KG1 (cell line): ENCODE results near the gene RAB3B.

Experiments used
- DNase-seq: peaks from one replicate; lab custom pipeline; 2025; lab: John Stamatoyannopoulos, UW

Gene RAB3B

DNA sequence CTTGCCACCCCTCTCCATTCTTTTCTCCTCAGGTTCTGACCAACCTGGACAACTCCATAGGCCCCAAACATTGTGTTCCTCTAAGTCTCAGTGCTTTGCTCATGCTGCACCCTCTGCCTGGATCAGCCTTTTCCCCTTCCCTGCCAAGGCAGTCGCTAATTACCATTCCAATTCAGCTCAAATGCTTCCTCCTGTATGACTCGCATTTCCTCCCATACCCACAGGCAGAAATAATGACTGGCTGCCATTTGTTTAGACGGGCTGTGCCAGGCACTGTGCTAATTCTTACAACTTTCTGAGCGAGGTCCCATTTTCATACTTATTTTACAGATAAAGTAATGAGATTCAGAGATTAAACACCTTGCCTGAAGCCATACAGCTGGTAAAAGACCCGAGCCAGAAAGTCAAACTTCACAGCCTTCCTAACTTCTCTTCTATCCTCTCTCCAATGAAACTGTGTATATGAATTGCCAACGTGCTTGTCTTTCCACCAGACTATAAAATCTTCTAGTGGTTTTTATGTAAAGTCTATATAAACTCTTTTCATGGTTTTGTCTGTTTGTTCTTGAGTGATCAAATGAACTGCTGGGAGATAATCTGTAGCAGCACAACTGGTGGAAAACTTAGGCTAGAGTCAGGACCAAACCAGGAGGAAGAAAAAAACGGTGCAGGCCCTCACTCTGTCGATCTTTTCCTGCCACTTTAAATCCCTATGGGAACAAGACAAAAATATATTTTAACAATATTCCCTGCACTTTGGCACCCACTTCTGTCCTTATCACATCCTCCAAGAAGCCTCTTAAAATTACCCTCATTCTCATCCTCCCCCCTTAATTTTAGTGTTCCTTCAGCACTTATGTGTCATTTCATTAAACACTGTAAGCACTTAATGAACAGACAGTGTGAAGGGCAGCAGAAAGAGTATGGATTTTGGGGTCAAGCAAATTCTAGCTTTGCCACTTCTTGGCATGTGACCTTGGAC is 33.7 kb downstream of the RAB3B start:
- no peak for DNase-seq

DNA sequence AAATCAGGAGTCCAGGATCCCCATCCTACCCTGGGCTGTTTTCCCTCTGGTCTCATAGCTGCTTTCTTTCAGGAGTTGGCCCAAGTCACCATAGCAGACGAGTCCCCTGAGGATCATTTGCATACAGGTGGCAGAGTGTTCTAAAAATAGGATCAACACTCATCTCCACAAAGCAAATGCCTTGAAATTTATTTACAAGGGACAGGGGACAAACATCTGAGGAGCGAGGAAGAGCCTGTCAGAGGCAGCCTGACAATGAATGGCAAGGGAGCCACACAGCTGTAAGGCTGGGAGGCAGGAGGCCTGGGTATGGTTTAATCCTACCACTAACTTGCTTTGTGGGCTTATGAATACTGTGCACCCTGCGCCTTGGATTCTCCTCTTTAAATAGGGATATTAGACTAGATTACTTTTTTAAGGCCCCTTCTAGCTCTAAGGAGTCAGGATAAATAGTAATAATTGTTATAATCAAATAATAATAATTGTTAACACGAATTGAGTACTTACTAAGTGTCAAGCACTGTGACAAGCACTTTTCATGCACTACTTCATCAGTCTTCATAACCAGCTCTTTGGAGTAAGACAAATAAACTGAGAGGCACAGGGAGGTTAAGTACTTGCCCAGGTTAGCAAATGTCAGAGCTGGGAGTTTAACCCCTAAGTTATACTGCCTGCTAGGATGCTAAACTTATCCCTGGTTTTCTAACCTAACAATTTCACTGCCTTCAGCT is 34.5 kb downstream of the RAB3B start:
- no peak for DNase-seq

DNA sequence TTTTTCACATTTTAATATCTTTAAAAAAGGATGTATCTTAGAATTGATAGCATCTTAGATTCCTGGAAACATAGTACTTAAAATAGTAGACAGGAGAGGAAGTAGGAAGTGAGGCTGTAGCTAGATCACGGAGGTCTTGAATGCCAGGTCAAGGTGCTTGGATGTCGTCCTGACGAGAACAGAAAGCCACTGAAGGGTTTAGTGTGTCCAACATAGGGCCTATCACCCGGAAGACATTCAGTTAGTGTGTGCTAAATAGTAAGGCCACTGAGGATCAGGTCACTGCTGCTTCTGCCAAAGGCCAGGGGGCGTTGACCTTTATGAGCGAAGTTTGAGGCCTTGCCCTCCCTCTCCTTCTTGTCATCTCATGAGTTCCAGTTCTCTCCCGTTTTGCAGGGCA is 35.7 kb downstream of the RAB3B start:
- no peak for DNase-seq

DNA sequence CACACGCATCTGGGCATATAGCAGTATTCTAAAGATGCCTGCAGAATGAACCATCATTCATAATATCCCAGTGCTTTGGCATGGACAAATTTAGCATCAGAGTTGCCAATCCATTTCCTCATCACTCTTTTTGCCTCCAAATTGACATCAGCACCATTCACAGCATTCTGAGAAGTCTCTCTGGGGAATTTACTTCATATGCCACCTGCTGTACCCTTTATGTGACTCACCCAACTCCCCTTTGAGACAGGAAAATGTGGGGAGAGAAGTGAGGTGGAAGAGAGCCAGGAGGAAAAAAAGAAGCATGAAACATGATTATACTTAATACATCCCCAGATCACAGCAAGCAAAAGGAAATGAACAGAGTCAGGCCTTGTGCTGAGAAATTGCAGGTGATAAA is 37.4 kb downstream of the RAB3B start:
- DNase-seq: no peak

DNA sequence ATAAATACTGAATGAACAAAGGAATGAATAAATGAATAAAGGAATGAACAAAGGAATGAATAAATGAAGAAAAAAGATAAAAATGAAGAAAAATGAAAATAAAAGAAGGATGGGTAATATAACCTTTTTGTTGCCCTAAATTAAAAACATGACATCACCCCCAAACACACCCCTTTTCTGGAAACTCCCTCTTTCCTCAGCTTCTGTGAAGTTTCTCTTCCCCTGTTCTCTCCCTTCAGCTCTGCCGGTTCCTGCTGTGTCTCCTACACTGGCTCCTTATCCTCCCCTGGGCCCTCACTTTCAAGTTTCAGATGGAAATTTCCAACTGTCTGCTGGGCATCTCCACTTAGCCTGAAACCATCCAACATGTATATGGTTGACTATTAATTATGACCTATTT is 37.9 kb downstream of the RAB3B start:
- no peak for DNase-seq

DNA sequence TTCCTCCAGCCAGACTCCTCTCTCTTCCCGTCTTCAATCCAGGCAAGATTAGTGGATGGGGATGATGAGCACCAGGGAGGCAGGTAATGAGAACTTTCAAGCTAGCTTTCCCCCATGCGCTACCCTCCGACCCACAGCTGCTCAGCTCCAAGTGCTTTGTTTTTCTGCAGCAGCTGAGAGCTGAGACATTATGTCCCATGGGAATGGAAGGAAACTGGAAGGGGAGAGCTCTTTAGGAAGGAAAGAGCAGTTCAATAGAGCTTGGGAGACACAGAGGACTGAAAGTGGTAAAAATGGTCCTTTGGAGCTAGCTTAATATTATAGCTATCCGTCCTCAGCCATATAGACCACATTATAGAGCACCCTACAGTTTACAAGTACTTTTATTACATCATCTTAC is 39.8 kb downstream of the RAB3B start:
- DNase-seq: no peak

DNA sequence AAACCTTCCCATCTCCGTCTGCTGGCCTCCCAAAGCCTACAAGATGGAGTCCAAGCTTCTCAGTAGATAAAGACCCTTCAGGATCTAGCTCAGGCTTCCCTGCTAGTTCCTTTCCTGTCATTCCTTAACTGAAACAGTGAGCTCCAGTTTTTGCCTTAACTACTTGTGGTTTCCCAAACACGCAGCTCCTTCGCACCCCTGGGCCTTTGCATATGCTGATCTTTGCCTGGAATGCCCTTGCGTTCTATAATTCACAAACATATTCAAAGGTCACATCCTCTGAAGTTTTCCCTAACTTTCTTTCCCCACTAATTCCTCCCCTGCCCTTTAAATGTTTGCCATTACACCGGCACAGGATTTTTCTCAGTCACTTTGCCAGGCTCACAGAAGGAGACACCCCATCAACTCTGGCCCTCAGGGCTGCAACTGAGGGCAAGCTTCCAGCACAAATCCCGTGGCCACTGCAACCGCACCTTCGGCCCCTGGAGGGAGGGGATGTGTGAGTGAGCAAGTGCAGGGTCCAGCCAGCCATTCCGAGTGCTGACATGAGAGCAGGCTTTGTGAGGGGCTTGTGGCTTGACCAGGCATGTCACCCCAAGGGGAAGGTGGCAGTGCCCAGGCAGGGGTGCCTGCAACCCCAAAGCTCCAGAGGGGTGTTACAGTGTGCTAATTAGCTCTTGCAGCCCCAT is 41.3 kb downstream of the RAB3B start:
- no peak for DNase-seq

DNA sequence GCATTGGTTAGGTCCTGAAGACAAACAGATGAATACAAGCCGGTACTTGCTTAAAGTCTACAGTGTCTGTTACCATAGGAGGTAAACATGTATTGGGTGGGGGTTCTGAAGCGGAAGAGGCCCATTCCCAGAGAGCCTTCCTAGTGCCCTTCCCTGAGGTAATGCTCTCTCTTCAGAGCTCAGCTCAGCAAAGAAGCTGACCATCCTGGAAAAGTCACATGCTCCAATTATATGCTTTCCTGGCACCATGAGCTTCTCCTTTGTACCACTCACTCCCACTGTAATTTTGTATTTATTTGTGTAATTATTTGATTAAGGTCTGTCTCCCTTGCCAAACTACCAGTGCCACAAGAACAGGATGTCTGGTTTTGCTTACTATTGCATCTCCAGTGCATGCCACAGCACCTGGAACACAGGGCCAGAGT is 42.0 kb downstream of the RAB3B start:
- no peak for DNase-seq

DNA sequence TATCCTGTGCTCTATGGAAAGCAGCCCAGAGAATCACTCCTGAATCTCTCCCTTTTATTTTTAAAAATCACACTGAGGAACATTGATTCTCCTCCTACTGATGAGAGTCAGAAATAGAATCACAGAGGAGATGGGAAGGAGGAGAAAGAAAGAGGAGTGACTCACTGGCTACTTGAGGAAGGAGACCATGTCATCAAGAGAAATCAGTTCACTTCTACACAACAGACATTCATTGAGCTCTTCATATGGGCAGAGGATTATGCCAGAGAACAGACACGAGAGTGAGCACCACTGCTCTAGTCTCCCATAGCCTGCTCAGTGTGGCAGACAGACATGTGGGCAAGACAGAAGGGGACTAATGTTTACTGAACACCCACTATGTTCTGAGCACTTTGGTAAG is 44.2 kb downstream of the RAB3B start:
- DNase-seq: no peak

DNA sequence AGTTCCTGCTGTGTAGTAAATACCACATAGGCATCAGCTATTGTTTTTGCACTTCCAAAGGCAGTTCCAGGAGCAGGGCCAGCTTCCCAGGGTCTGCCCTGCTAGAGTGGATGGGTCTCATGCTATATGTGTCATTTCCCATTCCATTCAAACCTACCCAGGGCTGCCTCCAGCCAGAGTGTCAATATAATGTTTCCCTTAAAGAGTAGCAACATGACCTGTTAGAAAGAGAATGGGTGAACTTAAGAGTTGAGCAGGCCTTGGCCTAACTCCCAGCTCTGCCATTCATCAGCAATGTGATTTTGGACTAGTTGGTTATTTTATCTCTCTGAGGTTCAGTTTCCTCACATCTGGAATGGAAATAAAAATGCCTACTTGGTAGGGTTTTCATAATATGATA is 44.9 kb downstream of the RAB3B start:
- no peak for DNase-seq

DNA sequence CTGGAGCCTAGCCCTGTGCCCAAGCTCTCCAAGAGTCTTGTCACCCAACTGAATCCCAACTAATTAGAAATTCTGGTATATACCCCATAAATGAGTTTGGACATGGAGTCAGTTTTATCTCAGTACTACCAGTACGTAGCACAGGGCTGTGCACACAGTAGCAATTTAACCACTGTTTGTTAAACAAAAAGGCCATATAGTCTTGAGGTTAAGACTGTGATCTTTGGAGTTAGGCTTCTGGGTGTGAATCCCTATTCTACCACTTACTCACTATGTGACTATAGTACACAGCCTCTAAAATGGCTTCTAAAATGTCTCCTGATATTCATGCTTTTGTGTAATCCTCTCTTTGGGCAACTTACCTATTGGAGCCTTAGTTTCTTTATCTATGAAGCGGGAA is 48.2 kb downstream of the RAB3B start:
- DNase-seq: no peak

DNA sequence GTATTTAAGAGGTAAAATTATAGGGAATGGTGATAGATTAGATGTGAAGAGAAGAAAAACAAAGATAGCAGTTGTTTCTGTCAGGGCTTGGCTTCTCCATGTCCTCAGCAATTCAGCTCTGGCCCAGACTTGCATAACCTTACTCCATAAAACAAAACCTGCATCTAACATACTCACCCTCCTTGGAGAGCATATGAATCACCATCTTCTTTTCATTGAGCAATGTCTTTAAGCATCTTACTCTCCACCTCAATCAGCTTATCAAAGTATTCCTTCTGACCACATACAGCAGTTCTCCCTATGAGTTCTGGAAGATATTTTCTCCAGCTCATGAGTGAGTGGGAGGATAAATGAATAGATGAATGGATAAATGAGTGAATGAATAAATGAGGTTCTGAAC is 49.0 kb downstream of the RAB3B start:
- DNase-seq: no peak

DNA sequence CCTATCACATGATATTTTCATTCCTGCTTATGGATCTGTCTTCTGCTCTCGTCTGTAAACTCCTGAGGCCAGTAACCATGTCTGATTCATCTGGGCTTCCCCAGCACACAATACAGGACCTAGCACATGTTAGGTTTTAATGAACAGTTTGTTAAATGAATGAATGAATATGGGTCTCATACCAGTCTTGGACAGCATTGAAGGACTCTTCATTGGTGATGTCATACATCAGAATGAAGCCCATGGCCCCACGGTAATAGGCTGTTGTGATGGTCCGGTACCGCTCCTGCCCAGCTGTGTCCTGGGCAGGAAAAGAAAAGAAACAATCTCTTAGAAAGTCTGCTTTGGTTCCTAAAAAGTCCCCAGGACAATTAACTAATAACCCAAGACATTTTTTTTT is 53.4 kb downstream of the RAB3B start:
- DNase-seq: no peak

DNA sequence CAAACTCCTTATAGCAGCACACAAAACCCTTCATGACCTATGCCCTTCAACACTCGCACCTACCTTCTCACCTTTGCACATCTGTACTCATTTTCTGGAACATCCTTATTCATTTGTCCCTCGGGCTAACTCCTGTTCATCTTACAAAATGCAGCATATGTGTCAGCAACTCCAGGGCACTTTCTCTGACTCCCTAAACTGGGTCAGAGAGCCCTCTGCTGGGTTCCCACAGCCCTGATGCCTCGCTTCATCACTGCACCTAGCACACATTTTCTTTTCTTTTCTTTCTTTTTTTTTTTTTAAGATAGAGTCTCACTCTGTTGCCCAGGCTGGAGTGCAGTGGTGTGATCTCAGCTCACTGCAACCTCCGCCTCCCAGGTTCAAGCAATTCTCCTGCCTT is 54.0 kb downstream of the RAB3B start:
- DNase-seq: no peak

DNA sequence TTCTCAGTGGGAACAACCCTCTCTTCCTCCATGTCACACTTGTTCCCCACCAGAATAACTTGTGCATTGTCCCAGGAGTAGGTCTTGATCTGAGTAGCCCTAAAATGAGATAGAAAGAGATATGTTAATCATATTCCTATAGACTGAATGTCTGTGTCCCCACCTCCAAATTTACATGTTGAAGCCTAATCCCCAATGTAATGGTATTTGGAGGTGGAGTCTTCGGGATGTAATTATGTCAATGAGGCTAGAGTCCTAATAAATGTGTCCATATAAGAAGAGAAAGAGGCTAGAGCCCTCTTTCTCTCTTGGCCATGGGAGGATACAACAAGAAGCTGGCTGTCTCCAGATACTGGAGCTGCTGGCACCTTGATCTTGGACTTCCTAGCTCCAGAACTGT is 57.2 kb downstream of the RAB3B start:
- no peak for DNase-seq

DNA sequence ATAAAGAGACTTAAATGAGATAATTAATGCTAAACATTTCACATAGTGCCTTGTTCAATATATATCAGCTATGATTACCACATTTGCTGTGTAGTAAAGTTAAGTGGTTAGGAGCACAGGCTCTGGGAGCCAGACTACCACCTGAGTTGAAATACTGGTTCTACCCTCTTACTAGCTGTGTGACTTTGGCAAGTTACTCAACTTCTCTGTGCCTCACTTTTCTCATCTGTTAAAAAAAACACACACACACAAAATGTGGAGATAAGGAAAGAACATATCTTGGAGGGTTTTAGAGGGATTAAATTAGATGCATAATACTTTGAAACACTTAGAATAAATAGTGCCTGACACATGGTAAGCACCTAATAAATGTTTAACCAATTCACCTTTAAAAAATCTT is 60.2 kb downstream of the RAB3B start:
- DNase-seq: no peak

DNA sequence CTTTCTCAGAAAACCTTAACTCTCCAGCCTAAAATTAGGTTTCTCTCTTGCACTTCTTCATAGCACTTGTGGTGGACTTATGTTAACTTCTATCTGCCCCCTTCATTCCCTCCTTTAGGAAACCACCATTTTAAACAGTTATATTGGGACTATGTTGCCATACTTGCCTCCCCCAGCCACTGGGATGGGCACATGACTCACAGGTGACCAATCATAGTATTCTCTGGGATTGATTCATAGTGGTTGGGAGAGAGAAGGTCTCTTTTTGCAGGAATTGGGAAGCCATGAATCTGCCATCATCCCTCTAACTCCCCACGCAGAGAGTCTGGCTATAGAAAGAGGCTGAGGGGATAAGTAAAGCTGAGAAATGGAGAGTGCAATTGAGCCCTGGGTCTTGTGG is 61.6 kb downstream of the RAB3B start:
- no peak for DNase-seq

DNA sequence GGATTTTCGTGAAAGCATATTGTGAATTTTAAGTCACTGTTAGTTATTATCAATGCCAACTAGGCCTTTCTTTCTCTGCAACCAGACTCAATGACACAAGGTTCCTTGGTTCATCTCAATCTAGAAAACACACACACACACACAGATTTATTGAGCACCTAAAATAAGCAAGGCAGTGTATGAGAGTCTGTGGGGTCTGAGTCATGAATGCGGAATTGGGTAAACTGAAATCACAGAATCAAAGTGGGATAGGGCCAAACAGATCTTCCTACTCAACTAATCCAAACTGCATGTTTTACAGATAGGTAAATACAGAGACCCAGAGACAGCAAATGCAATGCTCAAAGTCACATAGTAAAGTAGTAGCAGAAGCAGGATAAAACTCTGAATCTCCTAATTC is 63.5 kb downstream of the RAB3B start:
- no peak for DNase-seq

DNA sequence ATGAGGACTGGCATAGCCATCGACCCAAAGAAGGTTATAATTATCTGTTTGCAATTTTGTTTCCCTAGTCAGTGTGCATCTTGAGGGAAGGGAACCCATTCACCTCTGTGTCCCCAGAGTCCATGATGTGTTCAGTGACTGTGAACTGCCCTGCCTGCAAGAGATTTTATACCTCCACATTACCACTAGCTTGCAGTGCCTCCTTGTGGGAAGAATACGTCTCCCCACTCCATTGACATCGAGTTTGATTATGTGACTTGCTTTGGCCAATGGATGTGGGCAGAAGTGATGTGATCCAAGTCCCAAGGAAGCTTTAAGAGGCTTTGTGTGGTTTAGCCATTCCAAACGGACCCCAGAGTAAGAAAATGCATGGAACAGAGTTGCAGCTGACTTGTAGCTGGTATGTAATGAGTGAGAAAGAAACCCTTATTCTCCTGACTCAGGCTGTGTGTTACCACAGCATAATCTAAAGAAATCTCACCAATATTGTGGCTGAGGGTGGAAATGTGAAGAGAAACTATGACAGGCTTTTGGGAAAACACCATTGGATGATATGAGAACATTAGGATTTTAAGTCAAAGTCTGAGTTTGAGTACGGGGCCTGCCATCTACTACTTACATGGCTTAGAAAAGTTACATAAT is 64.2 kb downstream of the RAB3B start:
- DNase-seq: no peak

DNA sequence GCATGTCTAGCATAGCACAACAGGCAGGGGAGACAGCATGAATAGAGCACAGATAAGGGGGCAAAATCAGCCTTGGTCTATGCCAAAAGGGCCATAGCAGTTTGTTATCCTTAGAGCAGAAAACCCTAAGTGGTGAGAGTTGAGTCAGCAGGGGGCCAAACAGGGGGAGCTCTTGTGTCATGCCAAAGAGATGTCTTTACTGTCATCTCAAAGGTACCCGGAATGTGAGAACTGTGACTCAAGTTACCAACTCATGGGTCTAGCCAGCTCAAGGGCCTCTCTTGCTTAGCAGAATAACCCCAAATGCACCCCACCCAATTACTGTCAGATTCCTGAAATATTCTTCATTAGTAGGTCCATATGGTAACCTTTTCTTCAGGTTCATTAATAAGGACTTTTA is 66.0 kb downstream of the RAB3B start:
- no peak for DNase-seq

DNA sequence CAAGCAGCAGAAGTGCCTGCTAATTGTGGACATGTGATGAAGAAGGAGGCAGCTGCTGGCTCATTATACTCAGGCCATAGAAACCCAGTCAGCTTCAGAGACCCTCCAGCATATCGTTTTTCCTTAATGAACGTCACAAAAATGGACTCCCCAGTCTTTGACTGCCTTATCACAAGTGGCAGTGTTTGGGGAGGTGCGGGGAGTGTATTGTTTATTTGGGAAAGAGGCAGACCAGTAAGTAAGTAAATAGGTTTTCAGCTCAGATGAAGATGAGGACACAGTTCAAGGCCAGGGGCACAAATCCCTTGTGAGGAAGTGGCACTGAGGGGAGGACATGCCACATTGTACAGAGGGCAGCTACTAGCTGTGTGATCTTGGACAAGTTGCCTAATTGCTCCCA is 68.5 kb downstream of the RAB3B start:
- DNase-seq: no peak

DNA sequence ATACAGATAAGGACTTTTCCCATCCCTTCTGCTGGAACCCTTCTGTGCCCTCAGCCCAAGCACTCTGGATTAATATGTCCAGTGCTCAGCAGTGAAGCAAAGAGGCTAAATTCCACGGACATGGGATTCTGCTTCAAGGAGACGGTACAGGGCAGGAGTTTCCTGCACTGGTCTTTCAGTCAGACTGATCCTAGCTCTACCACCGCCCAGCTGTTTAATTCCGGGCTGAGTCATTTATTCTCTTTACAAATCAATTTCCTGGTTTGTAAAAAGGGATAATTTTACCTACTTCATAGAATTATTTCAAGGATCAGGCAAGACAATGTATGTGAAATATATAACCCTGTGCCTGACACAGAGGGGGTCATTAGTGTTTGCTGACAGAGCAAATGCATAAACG is 70.4 kb downstream of the RAB3B start:
- DNase-seq: no peak
